Measurements from ENCODE around the gene SIGLEC12.
"Not testable (repeated sequence)": the region's sequence is repeated elsewhere in the genome, so short reads cannot be mapped to it uniquely, and the experiment has no call there.

Gene SIGLEC12

DNA sequence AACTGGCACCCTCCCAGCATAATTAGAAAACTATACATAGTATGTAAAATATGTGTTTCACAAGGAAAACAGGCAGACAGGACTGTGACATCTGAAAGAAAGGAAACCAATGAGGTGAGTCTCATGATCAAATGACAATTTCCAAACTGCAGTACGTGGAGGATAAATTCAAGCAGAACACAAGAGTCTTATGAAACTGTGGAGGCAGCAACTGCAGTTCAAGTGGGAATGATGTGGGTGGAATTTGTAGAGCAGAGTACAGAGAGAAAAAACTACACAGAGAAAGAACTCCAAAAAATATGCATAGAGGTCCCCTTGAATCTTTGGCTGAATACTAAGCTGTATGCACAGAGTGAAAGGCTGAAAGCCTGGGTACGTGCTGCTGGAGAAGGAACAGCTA, 20.2 kb upstream of the SIGLEC12 start:
- DNase-seq, result no peak

DNA sequence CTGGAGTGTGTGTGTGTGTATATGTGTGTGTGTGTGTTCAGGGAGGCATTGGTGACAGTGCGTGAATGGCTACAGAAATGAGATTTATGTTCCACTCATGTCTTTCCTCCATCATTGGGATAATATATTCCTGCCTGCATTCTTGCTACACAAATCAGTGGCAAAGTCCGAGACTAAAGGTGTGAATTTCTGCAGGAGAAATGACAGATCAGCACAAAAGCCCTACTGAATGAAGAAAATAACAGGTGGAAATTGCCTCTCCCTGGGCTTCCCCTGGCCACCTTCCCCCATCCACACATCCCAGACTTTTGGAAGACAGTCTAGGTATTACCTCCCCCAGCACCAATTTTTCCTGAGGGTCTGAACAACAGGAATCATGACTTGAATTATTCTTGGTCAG, 19.8 kb upstream of the SIGLEC12 start:
- DNase-seq, result no peak

DNA sequence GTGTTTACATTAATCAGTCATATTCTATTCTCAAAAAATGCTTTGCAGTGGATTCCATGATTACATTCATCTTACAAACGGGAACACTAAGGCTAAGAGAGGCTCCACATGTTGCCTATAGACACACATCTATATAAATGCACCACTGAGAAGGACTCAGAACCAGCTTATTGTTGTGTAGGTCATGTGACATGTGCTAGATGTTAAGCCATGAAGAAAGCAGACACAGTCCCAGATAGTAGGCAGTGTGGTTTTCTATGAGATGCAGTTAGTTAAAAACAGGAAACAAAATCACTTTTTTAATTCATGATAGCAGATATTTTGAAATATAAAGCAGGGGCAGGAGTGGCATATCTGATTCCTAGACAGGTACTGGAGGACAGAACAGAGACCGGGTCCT, 19.1 kb upstream of the SIGLEC12 start:
- DNase-seq, result no peak

DNA sequence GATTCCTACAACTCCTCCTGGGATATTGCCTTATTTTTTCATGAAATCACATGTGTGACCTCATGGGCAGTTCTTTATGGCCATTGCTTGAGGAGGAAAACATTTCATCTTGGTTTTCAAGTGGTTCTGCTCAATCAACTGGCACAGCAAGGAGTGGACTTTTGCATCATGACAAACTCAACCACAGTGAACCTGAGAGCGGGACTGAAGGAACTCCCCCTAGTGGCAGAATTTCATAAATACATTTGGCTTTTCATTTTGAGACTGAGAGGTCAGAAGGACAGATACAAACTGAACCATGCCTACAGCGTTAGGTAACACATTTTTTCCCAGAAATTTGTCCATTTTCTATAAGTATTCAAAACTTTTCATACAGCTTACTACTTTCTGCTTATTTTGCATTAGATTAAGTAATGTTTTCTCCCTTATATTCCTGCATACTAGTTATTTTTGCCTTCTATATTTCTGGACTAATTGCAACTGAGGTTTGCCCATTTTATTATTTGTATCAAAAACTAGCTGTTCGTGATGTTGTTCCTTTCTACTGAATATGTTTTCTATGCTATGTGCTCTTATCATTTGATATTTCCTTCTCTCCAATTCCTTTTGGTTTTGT, 13.4 kb upstream of the SIGLEC12 start:
- peak; percentile 56 for DNase-seq

DNA sequence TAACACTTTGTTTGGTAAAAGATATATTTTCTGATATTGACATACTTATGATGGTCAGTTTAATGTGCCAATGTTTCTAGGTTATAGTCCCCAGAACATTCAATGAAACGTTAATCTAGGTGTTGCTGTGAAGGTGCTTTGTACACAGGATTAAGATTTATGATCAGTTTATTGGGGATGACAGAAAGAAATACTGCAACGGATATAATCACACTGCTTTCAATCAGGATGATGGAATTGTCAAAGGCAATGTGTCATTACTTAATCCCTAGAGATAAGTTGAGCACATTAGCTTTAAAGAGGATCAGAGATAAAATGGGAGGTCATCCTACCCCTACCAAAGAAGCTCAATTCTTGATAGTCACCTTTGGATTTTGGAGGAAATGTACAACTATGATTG, 12.4 kb upstream of the SIGLEC12 start:
- DNase-seq, result no peak

DNA sequence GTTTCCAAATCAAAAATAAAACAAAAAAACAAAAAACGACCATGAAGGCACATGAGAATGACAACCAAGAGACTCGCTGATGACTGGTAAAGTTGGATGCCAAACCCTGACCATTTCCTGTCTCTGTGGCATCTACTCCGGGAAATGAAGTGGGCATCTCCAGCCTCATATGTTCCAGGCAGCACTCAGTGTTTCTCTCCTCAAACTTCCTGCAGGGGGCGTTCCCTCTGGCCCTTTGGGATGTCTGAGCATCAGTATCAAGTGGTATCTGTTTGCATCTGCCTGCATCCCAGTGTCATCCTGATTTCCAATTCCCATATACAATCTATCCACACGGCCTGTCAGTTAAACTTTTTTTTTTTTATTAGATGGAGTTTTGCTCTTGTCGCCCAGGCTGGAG, 9.8 kb upstream of the SIGLEC12 start:
- no peak for DNase-seq

DNA sequence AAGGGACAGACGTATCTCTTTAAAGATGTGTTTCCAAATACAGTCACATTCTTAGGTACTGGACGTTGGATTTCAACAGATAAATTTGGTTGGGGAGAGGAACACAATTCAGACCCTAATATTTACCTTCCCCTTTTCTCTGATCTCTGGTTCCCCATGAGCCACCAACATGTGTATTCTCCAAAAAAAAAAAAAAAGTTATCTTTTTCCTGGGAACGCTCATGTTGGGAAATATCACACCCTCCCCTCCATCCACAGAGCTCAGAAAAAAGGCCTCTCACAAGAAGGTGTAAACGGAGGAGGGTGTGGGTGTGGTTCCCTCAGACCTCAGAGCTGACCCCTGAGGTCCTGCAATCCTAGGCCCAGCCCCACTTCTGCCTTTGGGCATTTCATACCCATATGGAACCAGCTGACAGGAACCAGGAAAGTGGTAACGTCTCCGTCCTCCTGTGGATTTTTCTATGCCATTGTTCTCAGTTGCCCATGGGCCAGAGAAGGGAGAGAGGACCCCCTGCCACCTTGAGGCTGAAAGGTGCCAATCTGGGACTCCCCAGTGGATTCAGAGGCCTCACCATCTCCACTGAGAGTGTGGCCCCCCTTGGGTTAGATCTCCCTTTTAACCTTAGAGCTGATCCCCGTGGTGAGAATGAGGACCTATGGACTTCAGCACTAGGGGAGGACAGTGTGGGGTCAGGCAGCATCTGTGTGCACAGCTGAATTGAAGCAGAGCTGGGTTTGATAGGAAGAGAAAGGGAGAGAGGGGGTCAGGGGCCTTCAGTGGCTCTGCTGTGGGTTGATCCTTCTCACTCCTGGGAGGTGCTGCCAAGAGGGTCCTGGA, 8.4 kb upstream of the SIGLEC12 start:
- DNase-seq, result no peak

DNA sequence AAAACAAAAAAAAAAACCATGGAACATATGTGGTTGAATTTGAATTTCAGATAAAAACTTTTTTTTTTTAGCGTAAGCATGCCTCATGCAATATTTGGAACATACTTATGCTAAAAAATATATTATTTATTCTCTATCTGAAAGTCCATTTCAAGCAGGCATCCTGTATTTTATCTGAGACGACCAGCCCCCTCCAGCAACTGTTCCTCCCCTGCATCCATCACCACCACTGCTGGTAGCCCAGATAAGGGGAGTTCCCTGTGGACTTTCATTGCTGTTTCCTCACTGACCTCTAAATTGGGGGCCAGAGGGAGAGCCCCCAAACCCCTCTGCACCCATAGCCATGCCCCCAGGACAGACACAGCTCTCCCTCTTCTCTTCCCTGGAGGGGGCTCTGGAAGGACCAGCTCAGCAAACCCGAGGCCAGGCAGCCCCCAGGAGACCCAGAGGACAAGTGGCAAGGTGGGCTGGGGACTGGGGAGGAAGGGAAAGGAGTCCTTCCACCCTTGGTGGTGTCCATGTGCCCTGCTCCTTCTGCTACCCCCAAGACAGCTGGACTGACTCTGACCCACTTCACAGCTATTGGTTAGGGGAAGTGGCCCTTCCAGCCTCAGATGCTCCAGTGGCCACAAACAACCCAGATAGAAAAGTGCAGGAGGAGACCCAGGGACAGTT, 6.6 kb upstream of the SIGLEC12 start:
- DNase-seq, result no peak

DNA sequence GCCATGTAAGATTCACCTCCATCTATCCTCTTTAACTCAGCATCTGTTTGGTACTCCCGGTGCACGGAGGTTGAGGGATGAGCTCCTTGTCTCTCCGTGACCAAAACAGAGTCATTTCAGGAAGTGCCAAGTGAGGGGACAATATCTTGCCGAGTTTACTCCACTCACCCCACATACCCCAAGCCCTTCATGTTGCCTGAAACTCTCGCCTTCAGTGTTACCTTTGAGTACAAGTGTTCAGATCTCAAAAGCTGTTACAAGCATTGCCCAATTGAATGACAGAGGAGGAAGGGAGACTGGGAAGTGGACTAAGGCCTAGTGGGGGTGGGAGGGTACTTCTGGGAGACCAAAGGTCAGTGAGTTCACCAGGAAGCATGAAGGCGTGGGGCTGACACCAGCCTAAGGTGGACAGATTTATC, 6.0 kb upstream of the SIGLEC12 start:
- no peak for DNase-seq

DNA sequence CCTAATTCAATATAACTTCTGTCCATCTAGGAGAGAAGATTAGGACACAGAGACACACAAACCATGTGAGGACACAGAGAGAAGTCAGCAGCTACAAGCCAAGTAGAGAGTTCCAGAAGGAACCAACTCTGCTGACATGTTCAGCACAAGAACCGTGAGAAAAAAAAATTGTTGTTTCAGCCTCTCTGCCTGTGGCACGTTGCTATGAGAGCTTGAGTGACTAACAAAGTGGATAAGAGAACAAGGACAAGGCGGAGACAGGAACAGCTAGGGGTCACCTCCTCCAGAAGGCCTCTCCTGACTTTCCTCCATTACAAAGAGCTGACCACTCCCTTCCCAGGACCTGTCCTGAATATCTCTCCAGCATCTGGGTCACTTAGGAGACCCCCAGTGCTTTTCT, 5.6 kb upstream of the SIGLEC12 start:
- no peak for DNase-seq

DNA sequence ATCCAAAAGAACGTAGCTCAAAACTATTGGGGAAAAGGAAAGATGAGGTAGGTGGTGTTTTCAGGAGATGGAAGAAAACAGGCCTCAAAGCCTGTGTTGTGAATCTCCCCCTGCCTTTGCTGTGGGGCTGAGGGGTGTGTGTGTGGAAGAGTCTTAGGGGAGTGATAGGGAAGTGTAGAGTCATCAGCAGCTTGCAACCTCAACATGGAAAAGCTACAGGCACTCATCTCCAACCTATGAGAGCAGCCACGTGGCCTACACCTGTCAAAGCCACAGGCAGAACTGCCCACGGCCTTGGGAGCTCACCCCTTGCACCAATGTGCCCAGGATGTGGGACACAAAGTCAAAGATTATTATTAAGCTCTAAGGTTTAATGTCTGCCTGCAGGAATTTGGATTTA, 4.3 kb upstream of the SIGLEC12 start:
- DNase-seq, result no peak

DNA sequence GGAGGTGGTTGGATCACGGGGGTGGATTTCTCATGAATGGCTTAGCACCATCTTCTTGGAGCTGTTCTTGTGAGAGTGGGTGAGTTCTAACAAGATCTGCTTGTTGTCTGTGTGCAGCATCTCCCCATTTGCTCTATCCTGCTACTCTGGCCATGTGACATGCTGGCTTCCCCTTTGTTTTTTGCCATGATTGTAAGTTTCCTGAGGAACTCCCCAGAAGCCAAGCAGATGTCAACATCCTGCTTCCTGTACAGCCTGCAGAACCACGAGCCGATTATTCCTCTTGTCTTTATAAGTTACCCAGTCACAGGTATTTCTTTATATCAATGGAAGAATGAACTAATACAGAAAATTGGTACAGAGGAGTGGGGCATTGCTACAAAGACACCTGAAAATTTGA, 2.3 kb upstream of the SIGLEC12 start:
- no peak for DNase-seq

DNA sequence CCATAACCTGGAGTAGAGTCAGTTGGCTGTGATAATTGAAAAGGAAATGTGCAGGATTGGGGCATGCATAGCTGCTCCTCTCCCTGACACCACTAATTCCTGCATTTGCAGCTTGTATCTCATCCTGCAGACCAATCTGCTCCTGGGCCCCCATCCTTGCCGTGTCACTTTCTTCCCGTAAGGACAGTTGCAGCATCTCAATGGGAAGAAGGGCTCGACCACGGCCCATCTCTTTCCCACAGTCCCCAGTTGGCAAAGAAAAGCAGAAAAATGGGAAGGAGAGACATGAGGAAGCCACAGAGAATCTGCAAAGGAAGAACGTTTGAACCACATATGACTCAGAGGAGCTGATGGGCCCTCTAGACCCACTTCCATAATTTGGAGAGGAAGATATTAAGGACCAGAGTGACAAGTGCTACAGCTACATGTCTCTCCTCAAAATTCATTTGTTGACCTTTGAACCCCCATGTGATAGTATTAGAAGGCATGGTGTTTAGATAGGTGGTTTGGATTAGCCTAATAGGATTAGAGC, 1.8 kb upstream of the SIGLEC12 start:
- no peak for DNase-seq

DNA sequence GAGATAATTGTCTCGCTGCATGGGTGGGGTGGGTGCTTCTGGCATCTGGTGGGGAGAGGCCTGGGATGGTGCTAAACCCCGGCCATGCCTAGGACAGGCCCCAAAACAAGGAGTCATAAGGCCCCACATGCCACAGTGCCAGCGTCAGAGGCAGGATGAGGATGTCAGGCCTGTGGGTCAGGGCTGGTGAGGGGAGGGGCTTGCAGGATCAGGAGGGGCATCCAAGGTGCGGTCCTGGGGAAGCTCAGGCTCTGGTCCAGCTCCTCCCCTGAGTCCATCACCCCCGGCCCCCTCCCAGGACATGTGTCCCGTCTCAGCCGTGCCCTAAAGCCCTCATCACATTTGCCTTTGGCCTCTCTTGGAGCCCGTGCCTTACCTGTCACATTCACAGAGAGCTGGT, 669 bp downstream of the SIGLEC12 start:
- not testable (repeated sequence) for DNase-seq

DNA sequence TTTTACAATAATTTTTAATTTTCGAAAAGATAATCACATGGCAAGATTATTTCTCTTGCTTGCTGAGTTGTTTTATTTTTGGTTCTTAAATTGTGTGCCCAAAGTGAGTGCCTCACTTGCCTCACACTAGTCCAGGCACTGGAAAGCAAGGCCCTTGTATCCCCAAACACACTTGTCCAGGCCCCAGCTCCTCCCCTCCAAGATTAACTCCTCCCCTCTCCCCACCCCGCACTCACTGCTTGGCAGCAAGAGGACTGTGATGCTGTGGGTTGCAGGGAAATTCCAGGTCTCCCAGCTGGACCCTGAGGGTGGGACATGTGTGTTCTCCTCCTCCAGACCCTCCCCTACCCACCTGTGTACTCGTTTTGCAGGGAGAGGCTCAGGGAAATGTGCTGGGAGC, 3.9 kb downstream of the SIGLEC12 start:
- no peak for DNase-seq

DNA sequence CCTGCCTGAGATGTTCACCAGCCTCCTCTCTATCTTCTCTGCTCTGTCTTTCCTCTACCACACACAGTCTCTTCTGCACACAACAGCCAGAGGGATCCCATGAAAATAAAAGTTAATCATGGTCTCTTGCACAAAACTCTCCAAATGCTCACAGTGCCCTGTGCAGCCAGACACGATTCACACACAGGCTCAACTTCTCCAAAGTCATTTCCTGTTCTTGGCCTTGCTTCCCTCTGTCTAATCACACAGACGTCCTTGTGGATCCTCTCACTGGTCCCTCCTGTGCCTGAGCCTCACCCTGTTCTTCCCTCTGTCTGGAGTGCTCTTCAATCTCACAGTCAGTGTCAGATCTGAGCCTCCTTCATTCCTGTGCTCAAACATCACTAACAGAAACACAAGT, 7.8 kb downstream of the SIGLEC12 start:
- no peak for DNase-seq

DNA sequence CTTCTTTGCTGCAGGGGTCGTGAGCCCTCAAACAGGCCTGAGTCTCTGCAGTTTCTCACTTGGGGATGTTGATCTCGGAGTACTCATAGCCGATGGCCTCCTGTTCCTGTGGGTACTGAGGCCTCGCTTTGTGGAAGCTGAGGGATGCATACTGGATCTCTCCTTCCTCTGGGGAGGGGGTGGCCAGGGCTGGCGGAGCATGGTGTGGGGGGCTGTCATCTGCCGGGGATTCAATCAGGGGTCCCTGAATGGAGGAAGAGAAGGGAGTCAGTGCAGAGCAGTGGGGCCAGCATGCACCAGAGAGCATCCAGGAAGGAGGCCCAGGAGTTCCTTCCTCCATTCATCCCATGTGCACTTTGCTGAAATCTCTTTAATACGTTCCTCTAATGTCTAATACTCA, 10.0 kb downstream of the SIGLEC12 start:
- DNase-seq, result no peak

DNA sequence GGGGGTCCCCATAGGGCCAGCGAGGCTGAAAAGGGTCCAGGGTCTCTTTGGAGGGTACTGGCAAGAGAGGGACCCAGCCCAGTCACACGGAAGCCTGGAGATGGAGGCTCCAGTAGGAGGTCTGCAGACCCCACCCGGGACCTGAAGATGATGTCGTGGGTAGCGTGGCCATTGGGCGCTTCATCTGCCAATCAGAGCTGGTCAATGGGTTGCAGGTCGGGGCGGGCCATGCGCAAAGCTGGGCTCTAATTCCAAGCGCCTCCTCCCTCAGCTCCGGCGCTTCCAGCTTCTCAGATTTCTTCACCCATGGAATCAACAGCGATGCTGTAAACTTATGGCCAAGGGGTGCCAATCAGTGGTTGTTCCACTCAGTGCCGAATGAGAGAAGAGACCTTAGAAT, 10.9 kb downstream of the SIGLEC12 start:
- no peak for DNase-seq

DNA sequence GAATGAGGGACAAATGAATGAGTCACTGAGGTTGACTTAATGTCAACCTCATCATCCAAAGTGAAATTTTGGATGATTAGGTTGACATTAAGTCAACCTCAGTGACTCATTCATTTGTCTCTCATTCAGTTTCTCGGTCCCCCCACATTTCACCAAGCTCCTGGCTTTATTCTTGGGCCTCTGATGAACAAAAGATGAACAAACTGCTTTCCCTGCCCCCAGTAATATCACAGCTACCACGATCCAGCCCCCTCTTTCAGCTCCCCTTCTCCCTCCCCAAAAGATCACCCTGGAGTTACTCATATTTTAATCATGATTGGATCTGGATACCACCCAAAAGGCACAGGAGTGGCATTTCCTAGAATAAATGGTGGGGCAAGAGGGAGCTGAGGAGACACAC, 12.5 kb downstream of the SIGLEC12 start:
- no peak for DNase-seq

DNA sequence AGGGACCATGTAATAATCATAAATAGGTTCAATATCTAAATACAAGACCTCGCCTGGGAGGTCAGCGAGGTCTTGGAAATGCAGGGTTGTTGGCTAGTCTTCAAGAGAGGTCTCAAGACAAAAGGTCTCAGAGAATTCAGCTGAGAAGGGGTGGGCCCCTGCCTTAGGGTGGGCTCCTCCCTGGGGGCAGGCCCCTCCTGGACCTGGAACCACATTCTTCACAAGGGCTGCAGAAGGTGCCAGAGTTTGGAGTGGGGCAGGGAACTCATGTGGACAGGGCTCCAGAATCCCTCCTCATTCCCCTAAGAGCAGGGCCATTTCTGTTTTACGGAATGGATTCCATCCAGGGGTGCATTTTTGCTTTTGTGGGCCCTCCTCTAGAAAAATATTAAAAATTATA, 13.1 kb downstream of the SIGLEC12 start:
- no peak for DNase-seq

DNA sequence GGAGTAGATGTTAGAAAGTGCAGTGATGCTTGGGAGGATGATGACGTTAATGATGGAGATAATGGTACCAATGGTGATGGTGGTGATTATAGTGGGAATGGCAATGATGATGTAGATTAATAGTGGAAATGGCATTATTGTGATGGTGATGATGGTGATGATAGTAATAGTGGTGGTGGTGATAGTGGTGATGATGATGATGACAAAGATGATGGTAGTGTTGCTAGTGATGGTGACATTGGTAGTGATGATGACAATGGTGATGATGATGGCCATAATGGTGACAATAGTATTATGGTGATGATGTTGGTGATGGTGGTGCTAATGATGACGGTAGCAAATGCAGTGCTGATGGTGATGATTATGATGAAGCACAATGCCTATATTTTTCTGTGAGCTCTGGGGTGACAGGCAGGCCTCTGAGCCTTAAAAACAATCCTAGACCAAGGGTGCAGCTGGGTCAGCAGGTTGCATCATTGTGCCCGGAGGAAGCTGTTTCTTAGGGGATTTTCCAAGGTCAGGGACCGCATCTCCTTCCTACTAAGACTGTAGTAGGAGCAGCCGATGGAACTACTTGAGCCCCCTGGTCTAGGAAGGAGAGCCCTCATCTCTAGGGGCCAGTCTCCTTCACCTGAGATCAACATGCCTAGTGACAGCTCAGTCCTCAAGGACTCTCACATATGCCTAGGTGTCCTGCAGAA, 15.5 kb downstream of the SIGLEC12 start:
- no peak for DNase-seq

DNA sequence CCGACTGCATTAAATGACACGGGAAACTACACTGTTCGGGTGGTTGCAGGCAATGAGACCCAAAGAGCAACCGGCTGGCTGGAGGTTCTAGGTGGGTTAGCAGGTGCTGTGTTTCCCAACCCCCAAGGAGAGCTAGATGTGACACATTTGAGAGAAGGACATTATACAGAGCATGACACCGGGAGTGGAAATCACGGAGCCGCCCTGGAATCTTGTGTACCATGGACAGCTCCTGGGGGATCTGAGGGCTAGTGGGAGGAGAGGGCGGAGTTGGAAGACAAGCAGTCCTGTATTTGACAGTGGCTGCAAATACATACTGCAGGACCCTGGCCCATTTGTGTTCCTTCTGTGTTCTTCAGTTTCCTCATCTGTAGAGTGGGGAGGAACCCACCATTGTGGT, 21.0 kb downstream of the SIGLEC12 start:
- no peak for DNase-seq
